ENCODE results near the gene GGT6. TPM values are rescaled to one million over a fixed set of nuclear protein-coding genes. Genes with fewer than 3 reads are reported as not detected.

The GGT6 gene
- polyA plus RNA-seq, 3 donors: not detected

DNA sequence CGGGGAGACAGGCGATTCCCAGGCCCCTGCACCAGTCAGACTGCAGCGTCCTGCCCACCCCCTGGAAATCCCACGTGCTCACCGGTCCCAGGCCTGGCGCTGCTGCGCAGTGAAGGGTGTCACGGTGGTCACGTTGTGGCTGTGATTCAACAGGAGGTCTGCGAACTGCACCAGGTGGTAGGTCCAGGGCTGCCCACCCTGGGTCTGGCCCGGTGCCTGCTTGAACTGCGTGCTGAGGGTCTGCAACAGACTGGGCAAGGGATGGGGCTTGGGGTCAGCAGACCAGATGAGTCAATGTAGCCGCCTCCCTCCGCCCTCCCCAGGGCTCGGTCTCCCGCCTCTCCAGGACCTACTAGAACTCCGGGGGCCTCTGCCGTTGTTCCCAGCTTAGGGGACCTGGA is 12.3 kb downstream of the GGT6 start:
- DNase-seq: no peak
- intact Hi-C loops (cut with micrococcal nuclease): no loop called here
- TF ChIP-seq, protein P1, sequence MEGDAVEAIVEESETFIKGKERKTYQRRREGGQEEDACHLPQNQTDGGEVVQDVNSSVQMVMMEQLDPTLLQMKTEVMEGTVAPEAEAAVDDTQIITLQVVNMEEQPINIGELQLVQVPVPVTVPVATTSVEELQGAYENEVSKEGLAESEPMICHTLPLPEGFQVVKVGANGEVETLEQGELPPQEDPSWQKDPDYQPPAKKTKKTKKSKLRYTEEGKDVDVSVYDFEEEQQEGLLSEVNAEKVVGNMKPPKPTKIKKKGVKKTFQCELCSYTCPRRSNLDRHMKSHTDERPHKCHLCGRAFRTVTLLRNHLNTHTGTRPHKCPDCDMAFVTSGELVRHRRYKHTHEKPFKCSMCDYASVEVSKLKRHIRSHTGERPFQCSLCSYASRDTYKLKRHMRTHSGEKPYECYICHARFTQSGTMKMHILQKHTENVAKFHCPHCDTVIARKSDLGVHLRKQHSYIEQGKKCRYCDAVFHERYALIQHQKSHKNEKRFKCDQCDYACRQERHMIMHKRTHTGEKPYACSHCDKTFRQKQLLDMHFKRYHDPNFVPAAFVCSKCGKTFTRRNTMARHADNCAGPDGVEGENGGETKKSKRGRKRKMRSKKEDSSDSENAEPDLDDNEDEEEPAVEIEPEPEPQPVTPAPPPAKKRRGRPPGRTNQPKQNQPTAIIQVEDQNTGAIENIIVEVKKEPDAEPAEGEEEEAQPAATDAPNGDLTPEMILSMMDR (IDR thresholded peaks at IDR 0.05): no peak

DNA sequence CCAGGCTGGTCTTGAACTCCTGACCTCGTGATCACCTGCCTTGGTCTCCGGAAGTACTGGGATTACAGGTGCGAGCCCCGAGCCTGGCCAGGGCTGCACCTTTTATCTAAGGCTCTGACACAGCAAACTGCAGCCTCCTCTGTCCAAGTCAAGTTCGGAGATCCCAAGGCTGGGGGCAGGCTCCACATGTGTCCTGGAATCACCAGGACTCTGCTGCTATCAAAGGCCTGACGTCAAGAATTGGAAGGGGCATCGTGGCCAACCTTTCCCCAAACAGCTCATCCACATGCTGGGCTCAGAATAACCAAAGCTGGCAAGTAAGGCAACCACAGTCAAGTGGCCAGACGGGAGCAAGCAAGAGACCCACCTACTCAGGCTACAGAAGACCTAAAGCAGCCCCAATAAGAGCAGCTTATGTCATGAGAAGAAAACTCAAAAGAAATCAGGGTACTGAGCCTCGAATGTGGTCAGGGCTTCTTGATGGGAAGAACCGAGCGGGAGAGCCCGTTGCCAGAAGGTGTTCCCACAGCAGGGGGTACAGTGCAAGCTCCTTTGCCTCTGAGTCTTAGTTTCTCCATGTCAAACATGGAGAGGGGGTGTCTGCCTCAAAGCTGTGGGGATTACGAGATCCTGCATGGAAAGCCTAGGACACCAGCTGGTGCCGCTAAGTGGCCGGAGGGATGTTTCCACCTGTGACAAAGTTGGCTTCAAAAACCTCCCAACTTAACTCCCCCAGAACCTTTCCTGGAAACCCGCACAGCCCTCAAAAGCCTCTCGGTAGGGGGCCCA is 13.1 kb downstream of the GGT6 start:
- Histone ChIP-seq H3K4me2 (replicated peaks; ENCODE audit: extremely low read depth, low read length, poor library complexity, severe bottlenecking) (no peak overlapping the region), H3K9me3 (replicated peaks in 1 of 2; ENCODE audit: control insufficient read depth in 1 of 2, insufficient read depth in 1 of 2, low read length in 2 of 2) (no peaks in the 10 kb centered on the region), H3K9ac (ENCODE audit: insufficient read depth, low read length, poor library complexity, severe bottlenecking) (no peak overlapping the region), H3K4me1 (ENCODE audit: control insufficient read depth in 1 of 2, insufficient read depth in 2 of 2, low read length in 2 of 2) (no peaks in the 10 kb centered on the region), H3K4me3 (replicated peaks in 1 of 3; ENCODE audit: low read depth in 2 of 3, low read length in 3 of 3) (no peak overlapping the region), H3K27ac (ENCODE audit: low read depth in 1 of 2, low read length in 2 of 2) (no peak overlapping the region), H3K27me3 (ENCODE audit: control insufficient read depth in 2 of 2, insufficient read depth in 2 of 2, low read length in 2 of 2) (no peaks in the 10 kb centered on the region), H3K36me3 (replicated peaks in 1 of 2; ENCODE audit: control insufficient read depth in 1 of 2, insufficient read depth in 2 of 2, low read length in 2 of 2) (peaks cover 77 to 93% of the 10 kb centered on the region in 2 donors), H3K79me2 (ENCODE audit: insufficient read depth, low read length) (no peaks in the 10 kb centered on the region), H4K20me1 (ENCODE audit: insufficient read depth, low read length) (no peaks in the 10 kb centered on the region), H2AFZ (ENCODE audit: insufficient read depth, low read depth, low read length, poor library complexity, severe bottlenecking) (no peak overlapping the region)
- WGBS (ENCODE audit: insufficient coverage): 94% methylated on average over 13 of the region's 17 CpGs
- peaks cover 61 to 97% of the 10 kb centered on the region in 2 donors for H3K36me3 Mint-ChIP-seq
- H3K9me3 Mint-ChIP-seq: no peaks in the 10 kb centered on the region
- no peak overlapping the region for H3K4me3 Mint-ChIP-seq
- H3K4me1 Mint-ChIP-seq: no peaks in the 10 kb centered on the region
- no peak overlapping the region for H3K27ac Mint-ChIP-seq
- no peak for DNase-seq
- peaks cover 0 to 6% (median 3%) of the 10 kb centered on the region in 3 donors for H3K27me3 Mint-ChIP-seq (ENCODE audit: low read depth in 3 of 3)
- intact Hi-C loops (cut with micrococcal nuclease): no loop called here
- TF ChIP-seq, protein P1 (IDR thresholded peaks at IDR 0.05): no peak

More for the DNA sequence above, 12.3 kb downstream of the GGT6 start:
- no peak overlapping the region for H3K4me3 ChIP-seq (replicated peaks in 1 of 3; ENCODE audit: low read depth in 2 of 3, low read length in 3 of 3)
- no peak overlapping the region for H3K27ac ChIP-seq (ENCODE audit: low read depth in 1 of 2, low read length in 2 of 2)
- no peak overlapping the region for H3K9ac ChIP-seq (ENCODE audit: insufficient read depth, low read length, poor library complexity, severe bottlenecking)
- H3K36me3 Mint-ChIP-seq: peaks cover 60 to 97% of the 10 kb centered on the region in 2 donors
- peaks cover 0 to 6% (median 3%) of the 10 kb centered on the region in 3 donors for H3K27me3 Mint-ChIP-seq (ENCODE audit: low read depth in 3 of 3)
- no peaks in the 10 kb centered on the region for H3K9me3 Mint-ChIP-seq
- H3K4me3 Mint-ChIP-seq: no peak overlapping the region
- no peaks in the 10 kb centered on the region for H3K4me1 ChIP-seq (ENCODE audit: control insufficient read depth in 1 of 2, insufficient read depth in 2 of 2, low read length in 2 of 2)
- no peak overlapping the region for H2AFZ ChIP-seq (ENCODE audit: insufficient read depth, low read depth, low read length, poor library complexity, severe bottlenecking)
- WGBS (ENCODE audit: insufficient coverage): 97% methylated on average over 18 of the region's 18 CpGs
- no peaks in the 10 kb centered on the region for H3K27me3 ChIP-seq (ENCODE audit: control insufficient read depth in 2 of 2, insufficient read depth in 2 of 2, low read length in 2 of 2)
- H3K27ac Mint-ChIP-seq: peak overlapping the region in 1 of 7 donors; percentile 40
- H3K36me3 ChIP-seq (replicated peaks in 1 of 2; ENCODE audit: control insufficient read depth in 1 of 2, insufficient read depth in 2 of 2, low read length in 2 of 2): peaks cover 74 to 93% of the 10 kb centered on the region in 2 donors
- H3K4me1 Mint-ChIP-seq: no peaks in the 10 kb centered on the region
- no peaks in the 10 kb centered on the region for H3K79me2 ChIP-seq (ENCODE audit: insufficient read depth, low read length)
- no peak overlapping the region for H3K4me2 ChIP-seq (replicated peaks; ENCODE audit: extremely low read depth, low read length, poor library complexity, severe bottlenecking)
- no peaks in the 10 kb centered on the region for H3K9me3 ChIP-seq (replicated peaks in 1 of 2; ENCODE audit: control insufficient read depth in 1 of 2, insufficient read depth in 1 of 2, low read length in 2 of 2)
- H4K20me1 ChIP-seq (ENCODE audit: insufficient read depth, low read length): no peaks in the 10 kb centered on the region

Data from CD14-positive monocyte (primary cell).